ENCODE measurements around the gene PGAP3. TPM values are rescaled to one million over a fixed set of nuclear protein-coding genes. Genes with fewer than 3 reads are reported as not detected.

PGAP3 gene
- total and polyA plus RNA-seq, 2 of the 4 experiments (the other 2 are of a cell fraction): 4.3 to 9.8 TPM

DNA sequence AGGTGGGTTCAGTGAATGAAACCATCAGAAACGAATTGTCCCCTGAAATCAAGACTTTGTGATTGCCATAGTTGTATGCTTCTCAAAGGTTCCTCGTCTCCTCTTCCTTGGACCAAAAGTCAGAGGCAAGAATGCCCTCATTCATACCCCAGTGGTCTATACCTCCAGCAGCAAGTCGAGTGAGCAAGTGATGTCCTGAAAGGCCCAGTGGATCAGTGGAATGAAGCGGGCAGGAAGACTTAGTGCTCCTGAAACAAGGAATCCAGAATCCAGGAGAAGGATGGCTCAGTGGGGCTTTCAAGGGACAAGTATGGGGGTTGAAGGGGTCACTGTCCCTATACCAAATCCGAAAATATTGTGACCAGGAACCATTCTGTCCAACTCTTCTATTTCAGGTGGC lies 6.7 kb upstream of the PGAP3 start:
- Histone ChIP-seq H4K91ac (ENCODE audit: insufficient read depth, low read depth, low read length) (no peak overlapping the region), H2BK120ac (ENCODE audit: low read depth, low read length) (no peak overlapping the region), H3K9me1 (ENCODE audit: insufficient read depth, low read length) (0 out of 2 replicates have a peak, but pooled peaks cover 6% of the 10 kb centered on the region), H3K27me3 (ENCODE audit: control insufficient read depth, insufficient read depth, low read length) (no peaks in the 10 kb centered on the region), H4K8ac (ENCODE audit: low read depth in 2 of 2, low read length in 2 of 2) (no peak overlapping the region), H4K20me1 (ENCODE audit: insufficient read depth, low read length) (no peaks in the 10 kb centered on the region), H3K4me2 (ENCODE audit: low read depth, low read length) (no peak overlapping the region), H3K9me3 (ENCODE audit: control insufficient read depth, insufficient read depth, low read length) (no peaks in the 10 kb centered on the region), H3K4me1 (ENCODE audit: control insufficient read depth, insufficient read depth, low read length) (peaks cover 2% of the 10 kb centered on the region; the same call in 1 of the 2 replicates), H2BK5ac (ENCODE audit: low read depth, low read length, poor library complexity, severe bottlenecking) (no peak overlapping the region), H3K4ac (ENCODE audit: low read depth, low read length) (no peak overlapping the region), H3K27ac (ENCODE audit: insufficient read depth, low read length) (no peak overlapping the region), H3K36me3 (ENCODE audit: control insufficient read depth, insufficient read depth, low read length) (no peaks in the 10 kb centered on the region), H3K23ac (ENCODE audit: low read depth, low read length) (no peak overlapping the region), H3K18ac (ENCODE audit: low read depth, low read length) (no peak overlapping the region), H3K56ac (ENCODE audit: extremely low read depth, insufficient read depth, low read length) (no peak overlapping the region), H4K5ac (ENCODE audit: low read depth, low read length) (no peak overlapping the region), H2AFZ (replicated peaks; ENCODE audit: low read length, poor library complexity) (no peak overlapping the region), H2BK15ac (ENCODE audit: low read depth, low read length) (no peak overlapping the region), H3K9ac (ENCODE audit: low read depth, low read length) (no peak overlapping the region), H2AK9ac (replicated peaks; ENCODE audit: low read depth, low read length, poor library complexity) (no peak overlapping the region), H2BK20ac (ENCODE audit: low read depth, low read length) (no peak overlapping the region), H2AK5ac (ENCODE audit: low read depth, low read length) (no peak overlapping the region), H3K4me3 (ENCODE audit: insufficient read depth, low read depth, low read length) (no peak overlapping the region), H3K79me1 (ENCODE audit: low read depth in 1 of 2, low read length in 2 of 2) (peaks cover 0 to 5% of the 10 kb centered on the region in 2 experiments; a peak in 2 of 4 replicates), H3K14ac (replicated peaks; ENCODE audit: low read depth, low read length) (no peak overlapping the region)
- TF ChIP-seq NFE2L2 (IDR thresholded peaks at IDR 0.05; ENCODE audit: low read depth, low read length) (no peak), MXI1 (IDR thresholded peaks at IDR 0.05; ENCODE audit: borderline replicate concordance, low read depth, low read length) (no peak), MAFK (IDR thresholded peaks at IDR 0.05; ENCODE audit: low read depth, low read length) (no peak), FOS (IDR thresholded peaks at IDR 0.05; ENCODE audit: low read depth, low read length) (no peak), MAZ (IDR thresholded peaks at IDR 0.05; ENCODE audit: borderline replicate concordance, low read depth, low read length) (no peak), BHLHE40 (IDR thresholded peaks at IDR 0.05; ENCODE audit: low read depth, low read length) (no peak), RCOR1 (IDR thresholded peaks at IDR 0.05; ENCODE audit: insufficient replicate concordance, low read length) (no peak)
- TF ChIP-seq, protein P1, sequence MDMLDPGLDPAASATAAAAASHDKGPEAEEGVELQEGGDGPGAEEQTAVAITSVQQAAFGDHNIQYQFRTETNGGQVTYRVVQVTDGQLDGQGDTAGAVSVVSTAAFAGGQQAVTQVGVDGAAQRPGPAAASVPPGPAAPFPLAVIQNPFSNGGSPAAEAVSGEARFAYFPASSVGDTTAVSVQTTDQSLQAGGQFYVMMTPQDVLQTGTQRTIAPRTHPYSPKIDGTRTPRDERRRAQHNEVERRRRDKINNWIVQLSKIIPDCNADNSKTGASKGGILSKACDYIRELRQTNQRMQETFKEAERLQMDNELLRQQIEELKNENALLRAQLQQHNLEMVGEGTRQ (IDR thresholded peaks at IDR 0.05; ENCODE audit: low read depth, low read length): no peak
- TF ChIP-seq, protein P2, sequence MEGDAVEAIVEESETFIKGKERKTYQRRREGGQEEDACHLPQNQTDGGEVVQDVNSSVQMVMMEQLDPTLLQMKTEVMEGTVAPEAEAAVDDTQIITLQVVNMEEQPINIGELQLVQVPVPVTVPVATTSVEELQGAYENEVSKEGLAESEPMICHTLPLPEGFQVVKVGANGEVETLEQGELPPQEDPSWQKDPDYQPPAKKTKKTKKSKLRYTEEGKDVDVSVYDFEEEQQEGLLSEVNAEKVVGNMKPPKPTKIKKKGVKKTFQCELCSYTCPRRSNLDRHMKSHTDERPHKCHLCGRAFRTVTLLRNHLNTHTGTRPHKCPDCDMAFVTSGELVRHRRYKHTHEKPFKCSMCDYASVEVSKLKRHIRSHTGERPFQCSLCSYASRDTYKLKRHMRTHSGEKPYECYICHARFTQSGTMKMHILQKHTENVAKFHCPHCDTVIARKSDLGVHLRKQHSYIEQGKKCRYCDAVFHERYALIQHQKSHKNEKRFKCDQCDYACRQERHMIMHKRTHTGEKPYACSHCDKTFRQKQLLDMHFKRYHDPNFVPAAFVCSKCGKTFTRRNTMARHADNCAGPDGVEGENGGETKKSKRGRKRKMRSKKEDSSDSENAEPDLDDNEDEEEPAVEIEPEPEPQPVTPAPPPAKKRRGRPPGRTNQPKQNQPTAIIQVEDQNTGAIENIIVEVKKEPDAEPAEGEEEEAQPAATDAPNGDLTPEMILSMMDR (conservative IDR thresholded peaks at IDR 0.05; ENCODE audit: low read depth, low read length): no peak
- TF ChIP-seq, protein P3, sequence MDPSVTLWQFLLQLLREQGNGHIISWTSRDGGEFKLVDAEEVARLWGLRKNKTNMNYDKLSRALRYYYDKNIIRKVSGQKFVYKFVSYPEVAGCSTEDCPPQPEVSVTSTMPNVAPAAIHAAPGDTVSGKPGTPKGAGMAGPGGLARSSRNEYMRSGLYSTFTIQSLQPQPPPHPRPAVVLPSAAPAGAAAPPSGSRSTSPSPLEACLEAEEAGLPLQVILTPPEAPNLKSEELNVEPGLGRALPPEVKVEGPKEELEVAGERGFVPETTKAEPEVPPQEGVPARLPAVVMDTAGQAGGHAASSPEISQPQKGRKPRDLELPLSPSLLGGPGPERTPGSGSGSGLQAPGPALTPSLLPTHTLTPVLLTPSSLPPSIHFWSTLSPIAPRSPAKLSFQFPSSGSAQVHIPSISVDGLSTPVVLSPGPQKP (IDR thresholded peaks at IDR 0.05; ENCODE audit: borderline replicate concordance, low read depth, low read length): no peak
- no peak for DNase-seq
- dilution Hi-C loops (cut with HindIII; ENCODE audit: low sequenced_read_pairs, unreplicated experiment) (no loop called here), intact Hi-C loops (cut with micrococcal nuclease) (no loop called here), in situ Hi-C loops (cut with MboI; ENCODE audit: low sequenced_read_pairs) (no loop called here)
- BruUV-seq (replicated peaks): no TSS peak
- CTCF ChIA-PET: no interaction called here
- POLR2A ChIA-PET (ENCODE audit: unreplicated experiment): no interaction called here
- WGBS, 2 experiments (ENCODE audit: extremely low coverage in 2 of 2, insufficient read length in 1 of 2): no CpG with 5 or more reads among the region's 5 CpGs
- ATAC-seq (ENCODE audit: low read depth): no peak

Measured in IMR-90 (cell line).